Natural killer cell (primary cell): ENCODE measurements around the gene LYST. TPM values are rescaled to one million over a fixed set of nuclear protein-coding genes. Genes with fewer than 3 reads are reported as not detected.

Source experiments
- ATAC-seq, 3 donors: fragments of 150-1000 bp in 2 of 3; fragments of 200-7000 bp in 1 of 3; cut with Tn5 transposase; 1 replicate in 1 of 3; 2 replicates in 2 of 3; pipeline ENCODE4 v1.10.0; 2021; ENCODE audit warnings: mild to moderate bottlenecking in 2 of 3, moderate library complexity in 2 of 3
- DNase-seq, 2 donors: peaks; one replicate each; pipeline versions ENCODE4 v3.0.0 to v3.0.0-alpha.2; 2013 to 2021; ENCODE audit warnings: mixed read lengths in 1 of 2
- H3K27ac ChIP-seq: one replicate; pipeline ENCODE4 v1.5.1; 2013; ENCODE audit warnings: mild to moderate bottlenecking, low read length
- H3K27me3 ChIP-seq: one replicate; pipeline ENCODE4 v1.6.1; 2013; ENCODE audit warnings: low read length; ENCODE audit not compliant: control insufficient read depth, insufficient read depth
- H3K36me3 ChIP-seq: one replicate; pipeline ENCODE4 v1.6.1; 2013; ENCODE audit warnings: low read length; ENCODE audit not compliant: control insufficient read depth, insufficient read depth
- H3K4me1 ChIP-seq: one replicate; pipeline ENCODE4 v1.6.1; 2013; ENCODE audit warnings: low read length; ENCODE audit not compliant: control insufficient read depth, insufficient read depth
- H3K4me3 ChIP-seq: one replicate; pipeline ENCODE4 v1.5.1; 2013; ENCODE audit warnings: low read length
- H3K9me3 ChIP-seq: one replicate; pipeline ENCODE4 v1.6.1; 2013; ENCODE audit warnings: low read length; ENCODE audit not compliant: control insufficient read depth, insufficient read depth
- H3K27ac Mint-ChIP-seq, 2 donors: one replicate each; pipeline ENCODE4 v1.8.0; 2022; ENCODE audit warnings: mild to moderate bottlenecking in 2 of 2, mixed read lengths in 2 of 2, moderate library complexity in 1 of 2
- H3K27me3 Mint-ChIP-seq, 2 donors: one replicate each; pipeline ENCODE4 v1.8.0; 2022; ENCODE audit warnings: low read depth in 2 of 2, mixed read lengths in 2 of 2
- H3K36me3 Mint-ChIP-seq: one replicate; pipeline ENCODE4 v1.8.0; 2022; ENCODE audit warnings: mixed read lengths
- H3K4me1 Mint-ChIP-seq, 2 donors: one replicate each; pipeline ENCODE4 v1.8.0; 2022; ENCODE audit warnings: mixed read lengths in 2 of 2
- H3K4me3 Mint-ChIP-seq: one replicate; pipeline ENCODE4 v1.8.0; 2022; ENCODE audit warnings: mild to moderate bottlenecking, moderate library complexity, mixed read lengths
- H3K9me3 Mint-ChIP-seq, 2 donors: one replicate each; pipeline ENCODE4 v1.8.0; 2022; ENCODE audit warnings: mixed read lengths in 2 of 2
- WGBS: methylation state at CpG from one replicate; pipeline ENCODE4 v1.1.7; 2013; ENCODE audit warnings: missing lambda C conversion rate; ENCODE audit not compliant: insufficient coverage; 5-methylcytosine and 5-hydroxymethylcytosine counted together
- intact Hi-C: fragments of 100-400 bp; cut with micrococcal nuclease; formaldehyde crosslinking; loops from one replicate; pipeline ENCODE4 v1.14.2; 2022
- total RNA-seq, 4 donors: library from RNA; stranded (reverse); fragments of 120-200 nt in 1 of 4; gene quantifications; one replicate each; pipeline versions ENCODE4 v1.2.3 to v1.2.4, GENCODE V29; 2013 to 2022
- TF ChIP-seq, protein P1 (sequence below): fragments of 200-600 bp; IDR thresholded peaks from one replicate; pipeline ENCODE4 v1.8.0; 2022; ENCODE audit warnings: antibody characterized with exemption

Gene LYST
- total RNA-seq, 3 donors from 2014 or later (not counting 1 experiment from before 2014, with no cell fraction given): 89.9 to 115 (median 93.6) TPM

DNA sequence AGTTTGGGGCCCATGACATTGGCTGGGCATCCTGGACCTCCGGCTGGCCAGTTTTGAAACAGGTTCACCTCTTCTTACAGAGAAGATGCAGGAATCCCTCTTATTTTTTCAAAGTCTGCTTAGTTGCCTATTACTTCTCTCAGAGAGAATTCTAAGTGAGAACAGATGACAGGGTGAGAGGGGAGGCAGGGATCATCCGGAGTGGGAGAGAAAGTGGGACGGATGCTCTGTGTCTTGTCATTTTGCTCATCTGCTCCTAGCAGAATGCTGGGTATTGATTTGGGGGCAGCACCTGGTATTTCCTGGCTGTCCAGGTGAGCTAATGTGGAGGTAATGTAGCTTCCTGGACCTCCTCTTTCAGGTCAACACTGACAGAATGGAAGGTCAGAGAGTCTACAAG lies 249.6 kb downstream of the LYST start:
- TF ChIP-seq, protein P1, sequence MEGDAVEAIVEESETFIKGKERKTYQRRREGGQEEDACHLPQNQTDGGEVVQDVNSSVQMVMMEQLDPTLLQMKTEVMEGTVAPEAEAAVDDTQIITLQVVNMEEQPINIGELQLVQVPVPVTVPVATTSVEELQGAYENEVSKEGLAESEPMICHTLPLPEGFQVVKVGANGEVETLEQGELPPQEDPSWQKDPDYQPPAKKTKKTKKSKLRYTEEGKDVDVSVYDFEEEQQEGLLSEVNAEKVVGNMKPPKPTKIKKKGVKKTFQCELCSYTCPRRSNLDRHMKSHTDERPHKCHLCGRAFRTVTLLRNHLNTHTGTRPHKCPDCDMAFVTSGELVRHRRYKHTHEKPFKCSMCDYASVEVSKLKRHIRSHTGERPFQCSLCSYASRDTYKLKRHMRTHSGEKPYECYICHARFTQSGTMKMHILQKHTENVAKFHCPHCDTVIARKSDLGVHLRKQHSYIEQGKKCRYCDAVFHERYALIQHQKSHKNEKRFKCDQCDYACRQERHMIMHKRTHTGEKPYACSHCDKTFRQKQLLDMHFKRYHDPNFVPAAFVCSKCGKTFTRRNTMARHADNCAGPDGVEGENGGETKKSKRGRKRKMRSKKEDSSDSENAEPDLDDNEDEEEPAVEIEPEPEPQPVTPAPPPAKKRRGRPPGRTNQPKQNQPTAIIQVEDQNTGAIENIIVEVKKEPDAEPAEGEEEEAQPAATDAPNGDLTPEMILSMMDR: no peak
- DNase-seq: no peak
- no peaks in the 10 kb centered on the region for H3K4me1 ChIP-seq
- H3K27ac Mint-ChIP-seq: no peak overlapping the region
- no peaks in the 10 kb centered on the region for H3K36me3 Mint-ChIP-seq
- H3K4me1 Mint-ChIP-seq: no peaks in the 10 kb centered on the region
- intact Hi-C loops: no loop called here
- no peak overlapping the region for H3K27ac ChIP-seq
- H3K4me3 ChIP-seq: no peak overlapping the region
- no peaks in the 10 kb centered on the region for H3K36me3 ChIP-seq
- ATAC-seq: no peak
- H3K9me3 Mint-ChIP-seq: no peaks in the 10 kb centered on the region
- H3K9me3 ChIP-seq: no peaks in the 10 kb centered on the region
- H3K4me3 Mint-ChIP-seq: no peak overlapping the region
- 97% methylated on average over 3 of the region's 3 CpGs for whole genome bisulfite sequencing
- no peaks in the 10 kb centered on the region for H3K27me3 ChIP-seq
- H3K27me3 Mint-ChIP-seq: peaks cover 0 to 4% of the 10 kb centered on the region in 2 donors

DNA sequence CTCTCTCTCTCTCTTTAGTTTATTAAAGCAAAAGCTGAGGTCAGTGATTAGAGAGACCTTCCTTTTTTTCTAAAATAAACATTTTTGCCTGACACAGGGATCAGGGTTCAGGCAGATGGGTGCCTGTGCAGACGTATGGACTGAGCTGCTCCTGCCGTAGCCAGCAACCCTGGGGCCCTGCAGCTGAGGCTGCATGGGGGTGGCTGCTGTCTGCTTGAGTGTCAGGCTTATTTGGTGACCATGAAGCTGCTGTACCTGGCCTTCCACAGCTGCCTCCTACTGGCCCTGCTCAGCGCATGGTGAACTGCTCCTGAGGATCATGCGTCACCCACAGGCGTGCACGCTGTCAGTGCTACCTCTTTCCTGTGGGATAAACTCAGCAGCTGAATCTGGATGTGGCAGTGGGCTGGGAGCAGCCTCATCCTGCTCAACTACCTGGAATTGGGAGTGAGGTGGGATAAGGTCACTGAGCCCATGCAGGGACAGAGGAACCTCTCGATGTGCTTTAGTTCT lies 252.2 kb downstream of the LYST start:
- Histone ChIP-seq H3K4me3 (no peak overlapping the region), H3K4me1 (no peaks in the 10 kb centered on the region), H3K27me3 (no peaks in the 10 kb centered on the region), H3K9me3 (no peaks in the 10 kb centered on the region), H3K36me3 (no peaks in the 10 kb centered on the region), H3K27ac (no peak overlapping the region)
- TF ChIP-seq, protein P1: no peak
- Mint-ChIP-seq H3K27ac (no peak overlapping the region), H3K4me1 (no peaks in the 10 kb centered on the region), H3K9me3 (no peaks in the 10 kb centered on the region), H3K27me3 (peaks cover 0 to 4% of the 10 kb centered on the region in 2 donors), H3K4me3 (no peak overlapping the region), H3K36me3 (no peaks in the 10 kb centered on the region)
- WGBS: 89% methylated on average over 7 of the region's 7 CpGs
- ATAC-seq (no peak), DNase-seq (no peak)
- intact Hi-C loops: no loop called here

DNA sequence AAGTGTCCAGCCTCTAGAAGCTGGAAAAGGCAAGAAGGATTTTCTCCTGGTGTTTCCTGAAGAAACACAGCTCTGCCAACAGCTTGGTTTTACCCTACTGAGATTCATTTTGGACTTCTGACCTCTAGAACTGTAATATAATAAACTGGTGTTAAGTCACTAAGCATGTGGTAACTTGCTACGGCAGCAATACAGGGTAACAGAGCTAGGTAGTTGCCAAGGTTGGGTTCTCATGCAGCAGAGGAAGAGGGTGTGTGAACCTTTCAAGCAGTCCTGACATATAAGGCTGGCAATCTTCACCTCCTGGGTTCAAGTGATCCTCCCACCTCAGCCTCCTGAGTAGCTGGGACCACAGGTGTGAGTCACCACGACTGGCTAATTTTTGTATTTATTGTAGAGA lies 253.1 kb downstream of the LYST start:
- 89% methylated on average over 2 of the region's 2 CpGs for whole genome bisulfite sequencing
- H3K36me3 ChIP-seq: no peaks in the 10 kb centered on the region
- ATAC-seq: no peak
- Mint-ChIP-seq H3K27me3 (peaks cover 0 to 4% of the 10 kb centered on the region in 2 donors), H3K36me3 (no peaks in the 10 kb centered on the region), H3K27ac (no peak overlapping the region), H3K4me3 (no peak overlapping the region), H3K4me1 (no peaks in the 10 kb centered on the region), H3K9me3 (no peaks in the 10 kb centered on the region)
- H3K27ac ChIP-seq: no peak overlapping the region
- no peak for DNase-seq
- H3K4me1 ChIP-seq: no peaks in the 10 kb centered on the region
- TF ChIP-seq, protein P1: no peak
- no peaks in the 10 kb centered on the region for H3K27me3 ChIP-seq
- intact Hi-C loops: no loop called here
- no peak overlapping the region for H3K4me3 ChIP-seq
- H3K9me3 ChIP-seq: no peaks in the 10 kb centered on the region

- DNase-seq (no peak), ATAC-seq (no peak)
- no peaks in the 10 kb centered on the region for H3K36me3 Mint-ChIP-seq
- Histone ChIP-seq H3K9me3 (no peaks in the 10 kb centered on the region), H3K4me1 (no peaks in the 10 kb centered on the region), H3K36me3 (no peaks in the 10 kb centered on the region), H3K27me3 (no peaks in the 10 kb centered on the region), H3K4me3 (no peak overlapping the region), H3K27ac (no peak overlapping the region)
- H3K27ac Mint-ChIP-seq: no peak overlapping the region
- peaks cover 0 to 4% of the 10 kb centered on the region in 2 donors for H3K27me3 Mint-ChIP-seq
- 89% methylated on average over 3 of the region's 3 CpGs for WGBS
- no peaks in the 10 kb centered on the region for H3K9me3 Mint-ChIP-seq
- H3K4me1 Mint-ChIP-seq: no peaks in the 10 kb centered on the region
- H3K4me3 Mint-ChIP-seq: no peak overlapping the region
- intact Hi-C loops: no loop called here
- TF ChIP-seq, protein P1: no peak
Observed at GRCh38 chr1:235612761-235613160, 253.9 kb downstream of the LYST start.
